GM21528 (cell line): ENCODE measurements around the gene IFT74.

Experiments
- ATAC-seq: cut with Tn5 transposase; IDR thresholded peaks from one replicate; pipeline ENCODE4 v1.9.1; 2021; ENCODE audit warnings: mild to moderate bottlenecking, moderate library complexity; ENCODE audit not compliant: unreplicated experiment, low FRiP score

Gene IFT74

GRCh38 chr9:26955921-26956859 is at the start of gene IFT74:
Gene IFT74 (plus strand): TSS chr9:26956412. CDS start chr9:26961968, 5,556 bp downstream.
- peak; percentile 99 for ATAC-seq

GRCh38 chr9:26913138-26913668 is 43.0 kb upstream of the IFT74 start:
- ATAC-seq, result no peak

- ATAC-seq, result no peak
These were observed 36.5 kb upstream of the IFT74 start for GRCh38 chr9:26919698-26920097.

- ATAC-seq, result no peak
These were observed 30.6 kb upstream of the IFT74 start for GRCh38 chr9:26925609-26926008.

- ATAC-seq, result no peak
These were observed 27.2 kb upstream of the IFT74 start for GRCh38 chr9:26928902-26929495.

- ATAC-seq, result no peak
These were observed 20.4 kb upstream of the IFT74 start for GRCh38 chr9:26935847-26936246.

GRCh38 chr9:26937816-26938371 is 18.3 kb upstream of the IFT74 start:
- ATAC-seq, result no peak

GRCh38 chr9:26939955-26940711 is 16.1 kb upstream of the IFT74 start:
- no peak for ATAC-seq

GRCh38 chr9:26940779-26941178 is 15.4 kb upstream of the IFT74 start:
- no peak for ATAC-seq

- ATAC-seq, result no peak
These were observed 10.6 kb upstream of the IFT74 start for GRCh38 chr9:26945591-26945990.

GRCh38 chr9:26946753-26947727 is 9.2 kb upstream of the IFT74 start, which contains the start of gene PLAA:
Gene PLAA (minus strand): TSS chr9:26947242. CDS start chr9:26947045, 197 bp downstream.
- peak; percentile 99 for ATAC-seq

GRCh38 chr9:26947736-26948135 is 8.5 kb upstream of the IFT74 start:
- ATAC-seq, result no peak

- ATAC-seq, result no peak
These were observed 6.6 kb upstream of the IFT74 start for GRCh38 chr9:26949637-26950069.

GRCh38 chr9:26950521-26950920 is 5.7 kb upstream of the IFT74 start:
- ATAC-seq, result no peak

- ATAC-seq, result no peak
These were observed 4.4 kb upstream of the IFT74 start for GRCh38 chr9:26951794-26952193.

GRCh38 chr9:26954050-26954508 is 2.1 kb upstream of the IFT74 start:
- no peak for ATAC-seq

- no peak for ATAC-seq
These were observed 849 bp upstream of the IFT74 start for GRCh38 chr9:26955222-26955903.

GRCh38 chr9:26956860-26957233 is 635 bp downstream of the IFT74 start:
- ATAC-seq, result no peak

GRCh38 chr9:26971721-26972120 is 15.5 kb downstream of the IFT74 start:
- ATAC-seq, result no peak
